Measurements from ENCODE around the gene VWC2L. TPM values are rescaled to one million over a fixed set of nuclear protein-coding genes. Genes with fewer than 3 reads are reported as not detected.

The VWC2L gene
- total and polyA plus RNA-seq, 2 donors (not counting 3 experiments of a cell fraction or from before 2014, with no cell fraction given) = not detected

DNA sequence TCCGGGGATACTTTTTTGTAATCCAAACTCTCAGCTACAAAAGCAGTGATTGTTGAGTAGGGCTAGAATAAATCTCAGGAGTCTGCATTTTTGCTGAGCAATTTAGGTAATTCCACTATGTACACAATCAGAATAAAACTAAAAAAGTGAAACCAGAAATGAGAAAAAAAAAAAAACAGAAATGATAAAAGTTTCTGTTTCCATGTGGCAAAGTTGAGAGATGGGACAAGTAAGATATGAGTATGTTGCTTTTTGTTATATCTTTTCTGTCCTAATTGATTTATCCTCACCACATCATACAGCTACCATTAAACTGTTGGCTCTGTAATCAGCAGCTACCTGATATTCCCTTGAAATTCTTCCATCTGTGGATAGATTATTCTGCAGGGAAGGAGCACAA is 92.7 kb downstream of the VWC2L start:
- no peak overlapping the region for H3K27ac ChIP-seq (ENCODE audit: insufficient read depth, low read depth, low read length)
- H3K9ac ChIP-seq (replicated peaks; ENCODE audit: extremely low read depth, insufficient read depth, low read length) = no peak overlapping the region
- H2AFZ ChIP-seq (ENCODE audit: low read depth, low read length) = no peak overlapping the region
- dilution Hi-C loops (cut with MboI; ENCODE audit: extremely low pct_ligation_motif_present, low sequenced_read_pairs) (no loop called here), intact Hi-C loops (cut with micrococcal nuclease) (no loop called here)
- H3K36me3 ChIP-seq (ENCODE audit: control insufficient read depth in 2 of 2, extremely low read depth in 1 of 2, insufficient read depth in 2 of 2, low read length in 2 of 2) = no peaks in the 10 kb centered on the region
- H3K9me1 ChIP-seq (replicated peaks; ENCODE audit: control insufficient read depth, extremely low read depth, insufficient read depth, low read length) = no peaks in the 10 kb centered on the region
- H4K20me1 ChIP-seq (replicated peaks; ENCODE audit: control insufficient read depth, extremely low read depth, insufficient read depth, low read length) = no peaks in the 10 kb centered on the region
- ChIA-PET POLR2A (no interaction called here), CTCF (no interaction called here)
- no peaks in the 10 kb centered on the region for H3K9me3 ChIP-seq (replicated peaks; ENCODE audit: control insufficient read depth, insufficient read depth, low read length)
- no peak for TF ChIP-seq FOS (IDR thresholded peaks at IDR 0.05; ENCODE audit: borderline replicate concordance, insufficient read depth, low read length)
- no peak for TF ChIP-seq GATA2 (IDR thresholded peaks at IDR 0.05; ENCODE audit: insufficient read depth, insufficient read length, low read depth, low read length)
- TF ChIP-seq, protein P1, sequence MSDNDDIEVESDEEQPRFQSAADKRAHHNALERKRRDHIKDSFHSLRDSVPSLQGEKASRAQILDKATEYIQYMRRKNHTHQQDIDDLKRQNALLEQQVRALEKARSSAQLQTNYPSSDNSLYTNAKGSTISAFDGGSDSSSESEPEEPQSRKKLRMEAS (IDR thresholded peaks at IDR 0.05; ENCODE audit: insufficient read depth, insufficient read length) = no peak
- no peak for TF ChIP-seq POLR2AphosphoS5 (IDR thresholded peaks at IDR 0.05; ENCODE audit: insufficient read depth, low read depth, low read length)
- TF ChIP-seq JUN (IDR thresholded peaks at IDR 0.05; ENCODE audit: borderline replicate concordance, insufficient read depth, insufficient read length, low read depth) = no peak
- no peak for TF ChIP-seq EZH2 (IDR thresholded peaks at IDR 0.05; ENCODE audit: borderline replicate concordance, low read depth, low read length, severe bottlenecking)
- TF ChIP-seq, protein P2, sequence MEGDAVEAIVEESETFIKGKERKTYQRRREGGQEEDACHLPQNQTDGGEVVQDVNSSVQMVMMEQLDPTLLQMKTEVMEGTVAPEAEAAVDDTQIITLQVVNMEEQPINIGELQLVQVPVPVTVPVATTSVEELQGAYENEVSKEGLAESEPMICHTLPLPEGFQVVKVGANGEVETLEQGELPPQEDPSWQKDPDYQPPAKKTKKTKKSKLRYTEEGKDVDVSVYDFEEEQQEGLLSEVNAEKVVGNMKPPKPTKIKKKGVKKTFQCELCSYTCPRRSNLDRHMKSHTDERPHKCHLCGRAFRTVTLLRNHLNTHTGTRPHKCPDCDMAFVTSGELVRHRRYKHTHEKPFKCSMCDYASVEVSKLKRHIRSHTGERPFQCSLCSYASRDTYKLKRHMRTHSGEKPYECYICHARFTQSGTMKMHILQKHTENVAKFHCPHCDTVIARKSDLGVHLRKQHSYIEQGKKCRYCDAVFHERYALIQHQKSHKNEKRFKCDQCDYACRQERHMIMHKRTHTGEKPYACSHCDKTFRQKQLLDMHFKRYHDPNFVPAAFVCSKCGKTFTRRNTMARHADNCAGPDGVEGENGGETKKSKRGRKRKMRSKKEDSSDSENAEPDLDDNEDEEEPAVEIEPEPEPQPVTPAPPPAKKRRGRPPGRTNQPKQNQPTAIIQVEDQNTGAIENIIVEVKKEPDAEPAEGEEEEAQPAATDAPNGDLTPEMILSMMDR (IDR thresholded peaks at IDR 0.05; ENCODE audit: extremely low read depth in 1 of 2, insufficient read depth in 1 of 2, low read depth in 1 of 2, low read length in 2 of 2) = no peak
- no peak for TF ChIP-seq MYC (IDR thresholded peaks at IDR 0.05; ENCODE audit: low read depth, low read length)
- TF ChIP-seq POLR2A (IDR thresholded peaks at IDR 0.05; ENCODE audit: low read depth, low read length) = no peak
- FAIRE-seq = no peak
- no peak for DNase-seq (ENCODE audit: low read depth, low spot score)
- no TSS peak for BruUV-seq (replicated peaks)
- H3K79me2 ChIP-seq (ENCODE audit: control insufficient read depth, insufficient read depth, low read length) = no peaks in the 10 kb centered on the region
- H3K4me2 ChIP-seq (ENCODE audit: insufficient read depth, low read length) = no peak overlapping the region
- no peak overlapping the region for H3K4me3 ChIP-seq (replicated peaks in 1 of 3; ENCODE audit: insufficient read depth in 1 of 3, low read depth in 1 of 3, low read length in 3 of 3)
- H3K4me1 ChIP-seq (ENCODE audit: control insufficient read depth, extremely low read depth, insufficient read depth, low read length) = no peaks in the 10 kb centered on the region
- H3K27me3 ChIP-seq (ENCODE audit: control insufficient read depth in 2 of 2, insufficient read depth in 2 of 2, low read length in 2 of 2) = no peaks in the 10 kb centered on the region
